GM12872 (cell line): ENCODE data around the gene XAB2.

Experiments used
- TF ChIP-seq, protein P1 (sequence below): IDR thresholded peaks from 3 replicates; pipeline ENCODE4 v1.5.1; 2011; ENCODE audit warnings: low read depth, mild to moderate bottlenecking, low read length, moderate library complexity; ENCODE audit not compliant: insufficient read depth

The XAB2 gene

GRCh38 chr19:7636317-7636690 is 7.0 kb upstream of the XAB2 start:
- TF ChIP-seq, protein P1, sequence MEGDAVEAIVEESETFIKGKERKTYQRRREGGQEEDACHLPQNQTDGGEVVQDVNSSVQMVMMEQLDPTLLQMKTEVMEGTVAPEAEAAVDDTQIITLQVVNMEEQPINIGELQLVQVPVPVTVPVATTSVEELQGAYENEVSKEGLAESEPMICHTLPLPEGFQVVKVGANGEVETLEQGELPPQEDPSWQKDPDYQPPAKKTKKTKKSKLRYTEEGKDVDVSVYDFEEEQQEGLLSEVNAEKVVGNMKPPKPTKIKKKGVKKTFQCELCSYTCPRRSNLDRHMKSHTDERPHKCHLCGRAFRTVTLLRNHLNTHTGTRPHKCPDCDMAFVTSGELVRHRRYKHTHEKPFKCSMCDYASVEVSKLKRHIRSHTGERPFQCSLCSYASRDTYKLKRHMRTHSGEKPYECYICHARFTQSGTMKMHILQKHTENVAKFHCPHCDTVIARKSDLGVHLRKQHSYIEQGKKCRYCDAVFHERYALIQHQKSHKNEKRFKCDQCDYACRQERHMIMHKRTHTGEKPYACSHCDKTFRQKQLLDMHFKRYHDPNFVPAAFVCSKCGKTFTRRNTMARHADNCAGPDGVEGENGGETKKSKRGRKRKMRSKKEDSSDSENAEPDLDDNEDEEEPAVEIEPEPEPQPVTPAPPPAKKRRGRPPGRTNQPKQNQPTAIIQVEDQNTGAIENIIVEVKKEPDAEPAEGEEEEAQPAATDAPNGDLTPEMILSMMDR: no peak

GRCh38 chr19:7635670-7636069 is 6.3 kb upstream of the XAB2 start:
- TF ChIP-seq, protein P1: no peak

GRCh38 chr19:7633698-7634097 is 4.4 kb upstream of the XAB2 start, which contains the start of gene PCP2:
Gene PCP2 (minus strand): TSS chr19:7633719. CDS start chr19:7633457, 262 bp downstream.
- TF ChIP-seq, protein P1: no peak

GRCh38 chr19:7632340-7633203 is 3.2 kb upstream of the XAB2 start:
- TF ChIP-seq, protein P1: no peak

GRCh38 chr19:7631577-7631976 is 2.2 kb upstream of the XAB2 start:
- TF ChIP-seq, protein P1: no peak

GRCh38 chr19:7628589-7629311 is 595 bp downstream of the XAB2 start:
- TF ChIP-seq, protein P1: no peak

GRCh38 chr19:7627166-7627565 is 2.2 kb downstream of the XAB2 start:
- TF ChIP-seq, protein P1: no peak
